Measurements from ENCODE around the gene KANK4.

The KANK4 gene

GRCh38 chr1:62336995-62337705 lies 17.9 kb upstream of the KANK4 start:
- DNase-seq, result no peak

DNA sequence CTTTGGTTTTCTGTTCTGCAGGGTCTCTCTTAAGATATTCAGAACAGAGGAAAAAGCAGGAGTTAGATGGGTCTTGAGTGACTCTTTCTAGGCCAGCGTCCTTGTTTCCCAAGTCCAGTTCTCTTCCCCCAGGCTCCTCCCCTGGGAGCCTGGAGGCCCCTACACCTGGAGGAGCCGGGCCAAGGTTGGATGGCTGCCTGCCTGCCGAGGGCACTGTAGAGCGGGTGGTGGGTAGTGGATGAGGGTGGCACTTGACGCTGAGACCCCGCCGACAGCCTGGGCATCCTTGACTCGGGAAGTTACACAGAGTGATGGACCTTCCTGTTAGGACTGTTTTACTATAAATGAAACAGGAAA lies 17.4 kb upstream of the KANK4 start:
- DNase-seq, result no peak

DNA sequence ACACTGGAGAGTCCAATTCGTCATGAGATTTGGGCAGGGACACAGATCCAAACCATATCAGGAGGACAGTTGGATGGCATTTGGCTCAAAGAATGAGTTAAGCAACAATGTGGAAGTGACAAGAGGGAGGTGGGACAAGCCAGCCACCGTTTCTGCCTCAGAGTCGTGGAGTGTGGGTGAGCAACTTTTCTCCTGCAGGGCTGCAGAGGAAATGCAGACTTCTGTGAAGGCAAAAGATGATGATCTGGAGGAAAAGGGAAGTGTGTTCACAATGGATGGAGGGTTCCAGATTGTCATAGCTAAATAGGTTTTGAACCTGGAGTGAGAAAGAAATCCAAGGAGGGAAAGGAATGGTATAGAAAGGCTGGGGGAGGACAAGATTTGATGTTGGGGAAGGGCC lies 16.4 kb upstream of the KANK4 start:
- no peak for DNase-seq

DNA sequence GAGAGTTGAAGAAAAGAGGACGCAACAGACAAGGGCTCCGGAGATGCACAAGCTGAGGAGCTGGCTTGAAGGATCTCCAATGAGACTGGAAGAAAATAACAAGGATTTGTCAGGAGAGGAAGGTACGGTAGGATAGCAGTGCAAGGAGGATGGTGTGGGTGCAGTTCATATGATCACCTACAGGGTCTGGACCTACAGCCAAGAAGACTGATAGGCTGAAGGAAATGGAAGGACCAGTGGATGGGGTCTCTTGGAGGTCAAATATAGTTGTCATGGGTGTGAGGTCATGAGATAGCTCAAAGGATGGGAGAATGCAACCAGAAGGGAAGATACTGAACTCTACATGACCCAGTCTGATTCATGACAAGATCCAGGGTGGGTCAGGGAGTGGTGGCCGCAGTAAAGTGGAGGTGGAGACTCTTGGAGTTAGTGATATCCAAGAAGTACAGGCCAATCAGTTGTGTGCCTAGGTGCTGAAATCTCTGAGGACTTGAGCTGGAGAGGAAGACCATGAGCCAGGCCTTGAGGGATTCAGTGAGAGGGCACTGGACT lies 15.3 kb upstream of the KANK4 start:
- no peak for DNase-seq

- DNase-seq, result no peak
Measured at GRCh38 chr1:62333441-62333840, 14.2 kb upstream of the KANK4 start.

DNA sequence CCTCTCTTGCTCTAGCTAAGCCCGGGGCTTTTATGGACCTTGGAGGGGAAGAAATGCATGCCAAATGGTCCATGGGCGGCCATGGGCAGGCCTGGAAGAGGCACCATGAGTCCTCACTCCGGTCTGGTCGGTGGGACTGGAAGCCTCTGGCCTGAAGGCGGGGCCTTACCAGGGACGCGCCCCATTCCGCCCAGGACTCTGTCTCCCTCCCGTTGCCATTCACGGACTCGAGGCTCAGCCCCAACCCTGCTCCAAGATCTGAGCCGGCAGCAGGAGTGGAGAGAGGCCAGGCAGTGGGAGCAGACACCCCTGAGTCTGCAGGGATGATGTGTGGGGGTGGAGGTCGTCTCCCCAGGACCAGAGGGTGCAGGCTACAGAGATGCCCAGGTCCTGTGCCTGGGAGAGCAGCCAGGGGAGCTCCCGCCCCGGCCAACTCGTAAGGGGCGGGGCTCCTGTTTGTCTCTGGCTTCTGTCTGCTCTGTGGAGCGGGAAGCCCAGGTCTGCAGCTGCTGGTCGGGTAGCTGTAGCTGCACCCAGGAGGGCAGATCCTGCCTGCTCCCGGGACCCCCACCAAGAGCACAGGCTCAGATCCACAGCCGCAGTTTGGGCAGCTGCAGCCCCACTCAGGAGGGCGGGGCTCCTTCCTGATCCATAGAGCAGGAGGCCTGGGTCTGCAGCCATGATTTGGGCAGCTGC lies 8.3 kb upstream of the KANK4 start:
- DNase-seq, result no peak

GRCh38 chr1:62325681-62326080 lies 6.4 kb upstream of the KANK4 start:
- no peak for DNase-seq

- DNase-seq, result no peak
Measured at GRCh38 chr1:62325081-62325480, 5.8 kb upstream of the KANK4 start.

DNA sequence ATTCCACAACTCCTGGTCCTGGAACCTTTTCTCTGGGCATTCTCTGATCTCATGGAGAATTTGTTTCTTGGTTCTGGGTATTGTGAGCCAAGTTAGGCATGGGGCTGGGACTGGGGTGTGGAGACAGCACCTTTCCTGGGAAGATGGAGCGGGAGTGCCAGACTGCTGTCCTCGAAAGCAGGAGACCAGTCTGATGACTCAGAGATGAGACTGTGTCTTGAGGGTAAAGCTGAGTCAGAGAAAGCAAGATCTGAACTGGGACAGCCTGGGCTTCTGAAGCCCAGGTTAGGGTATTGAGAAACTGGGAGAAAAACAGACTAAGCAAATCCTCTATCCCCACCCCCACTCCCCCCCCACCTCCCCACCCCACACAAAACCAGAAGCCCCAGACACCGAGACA lies 2.2 kb upstream of the KANK4 start:
- no peak for DNase-seq

DNA sequence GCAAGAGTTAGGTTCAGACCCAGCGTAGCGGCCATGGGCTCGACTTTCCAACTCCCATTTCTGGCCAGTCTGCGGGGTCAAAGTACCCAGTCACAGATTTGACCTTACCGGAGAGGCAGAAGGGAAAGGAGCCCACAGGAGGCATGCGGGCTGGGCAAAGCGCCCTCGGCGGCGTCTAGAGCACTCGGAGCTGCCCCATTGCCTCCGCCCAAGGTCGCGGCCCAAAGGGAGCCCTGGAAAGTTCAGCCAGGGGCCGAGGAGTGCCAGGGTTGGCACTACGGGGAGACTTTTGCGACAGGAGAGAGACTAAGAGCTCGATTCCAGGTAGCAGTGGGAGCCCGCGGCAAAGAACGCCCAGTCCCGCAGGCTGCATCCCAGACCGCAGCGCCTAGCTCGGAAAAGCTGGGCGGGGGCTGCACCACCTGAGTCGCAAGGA lies 896 bp downstream of the KANK4 start:
- DNase-seq, result no peak

GRCh38 chr1:62317021-62317768 lies 2.0 kb downstream of the KANK4 start:
- DNase-seq, result no peak

DNA sequence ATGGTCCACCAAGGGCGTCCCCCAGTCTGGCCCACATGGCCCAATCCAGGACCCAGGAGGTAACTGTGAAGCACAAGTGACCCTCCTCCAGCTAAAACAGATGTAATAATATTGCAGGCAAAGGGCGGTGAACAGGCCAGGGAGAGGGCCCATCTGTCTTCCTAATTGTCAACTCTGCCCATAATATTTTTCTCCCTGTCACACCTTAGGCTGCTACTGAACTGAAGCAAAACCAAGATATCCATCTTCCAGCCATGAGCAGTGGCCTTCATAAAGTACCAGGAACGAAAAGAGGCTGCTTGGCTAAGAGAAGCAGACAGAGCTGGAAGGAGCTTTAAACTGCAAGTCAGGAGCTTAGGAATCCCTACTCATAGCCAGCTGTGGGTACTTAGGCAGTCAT lies 3.1 kb downstream of the KANK4 start:
- DNase-seq, result no peak

DNA sequence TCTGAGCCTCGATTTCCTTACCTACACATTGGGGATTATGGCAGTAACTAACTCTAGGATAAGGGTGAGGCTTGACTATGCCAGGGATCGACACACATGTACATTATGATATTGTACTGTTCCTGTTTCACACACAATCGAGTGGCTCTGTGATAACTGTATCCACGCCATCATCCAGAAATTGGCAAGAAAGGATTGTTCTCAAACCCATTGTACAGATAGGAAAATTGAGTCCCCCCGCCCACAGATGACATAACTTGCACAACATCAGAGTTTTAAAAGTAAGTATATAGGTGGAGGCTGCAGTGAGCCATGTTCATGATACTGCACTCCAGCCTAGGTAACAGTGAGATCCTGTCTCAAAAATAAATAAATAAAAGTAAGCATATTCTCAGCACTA lies 3.8 kb downstream of the KANK4 start:
- no peak for DNase-seq

DNA sequence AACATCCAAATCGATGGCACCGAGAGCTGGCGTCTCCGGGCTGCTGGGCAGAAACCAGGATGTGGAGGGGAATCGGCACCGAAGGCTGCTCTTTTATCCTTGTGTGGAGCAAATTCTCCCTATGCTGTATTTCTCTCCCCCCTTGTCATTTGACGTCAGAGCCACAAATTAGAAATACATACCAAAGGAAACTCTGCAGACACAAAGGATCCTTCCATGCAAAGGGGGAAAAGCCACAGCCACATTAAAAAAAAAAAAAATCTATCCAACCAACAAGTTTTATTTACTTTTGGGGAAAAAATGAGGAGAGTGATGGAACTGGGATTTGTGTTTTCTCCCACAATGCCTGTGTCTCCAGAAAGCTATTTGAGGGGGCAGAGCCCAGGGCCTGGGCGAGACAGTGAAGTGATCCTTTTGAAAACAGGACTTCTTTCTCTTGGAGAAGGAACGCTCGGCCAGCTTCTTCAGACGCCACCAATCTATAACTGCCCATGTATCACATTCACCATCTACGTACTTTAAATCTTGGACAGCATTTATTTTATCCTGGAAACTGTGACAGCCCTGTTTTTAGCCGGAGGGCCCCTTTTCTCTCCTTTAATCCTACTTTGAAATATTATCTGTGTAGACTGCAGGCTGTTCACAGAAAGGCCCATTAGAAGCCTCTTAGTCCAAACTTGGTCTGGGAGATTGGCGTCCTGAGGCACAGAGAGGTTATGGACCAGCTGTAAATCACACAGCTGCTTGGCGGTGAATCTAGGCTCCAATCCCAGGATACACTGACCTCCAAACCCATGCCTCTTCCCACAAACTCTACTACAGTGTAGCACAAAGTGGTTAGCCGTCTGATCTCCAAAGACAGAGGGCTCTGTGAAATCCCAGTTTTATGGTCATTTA lies 4.5 kb downstream of the KANK4 start:
- no peak for DNase-seq

DNA sequence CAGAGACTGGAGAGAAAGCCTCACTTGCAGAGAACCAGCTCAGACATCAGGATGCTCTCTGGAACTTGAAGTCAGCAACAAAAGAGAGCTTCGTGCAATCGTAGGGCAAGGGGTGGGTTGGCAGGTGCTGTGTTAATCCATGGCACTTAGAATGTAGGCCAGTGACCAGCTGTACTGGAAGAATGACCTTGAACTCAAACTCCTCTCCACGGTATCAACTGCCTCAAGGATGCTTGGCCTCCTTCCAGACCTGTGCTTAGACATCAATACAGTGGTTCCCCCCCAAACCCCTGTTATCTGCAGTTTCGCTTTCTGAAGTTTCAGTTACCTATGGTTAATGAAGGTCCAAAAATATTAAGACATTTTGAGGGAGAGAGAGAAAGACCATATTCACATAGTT lies 6.5 kb downstream of the KANK4 start:
- no peak for DNase-seq

- DNase-seq, result no peak
Measured at GRCh38 chr1:62311473-62311943, 7.7 kb downstream of the KANK4 start.

DNA sequence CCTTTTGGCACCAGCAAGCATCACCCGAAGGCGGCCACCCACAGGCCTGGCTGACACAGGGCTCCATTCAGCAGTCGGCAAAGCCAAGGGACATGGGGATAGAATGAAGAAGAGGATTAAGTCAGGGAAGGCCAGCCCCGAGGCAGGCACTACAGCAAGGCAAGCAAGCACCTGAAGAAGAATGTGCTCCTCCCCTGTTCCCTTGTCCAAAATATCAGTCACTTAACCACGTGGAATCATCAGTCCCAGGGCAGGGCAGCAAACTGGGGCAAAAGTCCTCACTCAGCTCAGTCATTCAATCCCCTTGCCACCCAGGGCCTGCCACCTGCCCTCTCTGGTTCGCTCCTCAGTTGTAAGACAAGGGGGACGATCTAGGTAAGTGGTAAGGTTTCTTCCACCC lies 9.3 kb downstream of the KANK4 start:
- no peak for DNase-seq

DNA sequence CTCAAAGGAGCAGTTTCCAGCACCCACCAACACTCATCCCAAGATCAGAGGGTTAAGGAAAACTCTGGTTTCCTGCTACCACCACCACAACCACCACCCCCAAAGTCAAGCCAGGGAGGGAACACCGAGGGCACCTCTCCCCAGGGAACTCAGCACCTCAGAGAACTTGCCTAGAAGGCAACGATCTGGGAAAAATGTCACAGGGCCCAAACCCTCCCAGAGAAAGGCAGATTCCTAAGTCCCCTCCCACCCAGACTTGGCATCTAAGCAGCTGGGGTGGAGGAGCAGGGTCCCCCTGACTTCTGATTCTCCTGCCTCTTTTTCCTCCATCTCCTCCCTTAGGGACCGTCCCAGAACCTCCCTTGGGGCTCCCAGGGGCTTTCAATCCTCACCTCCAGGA lies 10.6 kb downstream of the KANK4 start:
- no peak for DNase-seq

DNA sequence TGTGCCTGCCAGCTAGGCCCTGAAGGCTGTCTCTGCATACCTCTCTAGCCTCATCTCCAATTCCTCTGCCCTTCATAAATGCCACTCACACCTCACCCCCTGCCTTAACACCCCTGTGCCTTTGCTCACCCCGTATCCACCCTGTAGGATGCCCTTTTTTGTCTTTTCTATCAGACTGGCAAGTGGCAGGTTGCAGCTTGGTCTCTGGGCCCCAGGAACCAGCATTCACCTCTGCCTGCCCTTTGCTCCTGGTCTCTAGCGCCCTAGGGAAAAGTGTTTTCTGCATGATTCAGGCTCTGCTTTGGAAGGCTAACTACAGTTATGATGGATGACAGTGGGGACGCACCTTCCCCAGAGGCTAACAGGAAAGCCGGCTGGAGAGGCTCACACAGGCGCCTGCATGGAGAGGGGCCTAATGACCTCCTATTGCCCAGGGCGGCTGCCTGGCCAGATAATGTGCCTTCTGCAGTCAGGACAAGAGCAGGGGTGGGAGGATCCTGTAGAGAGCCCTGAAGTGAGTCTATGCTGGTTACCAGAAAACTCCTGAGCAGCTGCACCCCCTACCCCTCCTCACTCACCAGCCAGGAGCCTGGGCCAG lies 11.2 kb downstream of the KANK4 start:
- no peak for DNase-seq

GRCh38 chr1:62307446-62307845 lies 11.8 kb downstream of the KANK4 start:
- DNase-seq, result no peak

- DNase-seq, result no peak
Measured at GRCh38 chr1:62306065-62306464, 13.2 kb downstream of the KANK4 start.

GRCh38 chr1:62304975-62305374 lies 14.3 kb downstream of the KANK4 start:
- no peak for DNase-seq
